Spleen (tissue), 11 donors: Measurements from ENCODE around the gene CHP2. TPM values are rescaled to one million over a fixed set of nuclear protein-coding genes. Genes with fewer than 3 reads are reported as not detected.

Experiments
- DNase-seq: peaks from one replicate; pipeline ENCODE4 v3.0.0-alpha.2; 2020
- H3K27ac ChIP-seq, 8 donors: fragments of 200-600 bp; sonication (generic) in 7 of 8; 1 replicate in 4 of 8; 2 replicates in 4 of 8; pipeline versions ENCODE4 v1.5.0 to v1.8.0; 2016 to 2021; ENCODE audit warnings: inconsistent platforms in 4 of 8, mild to moderate bottlenecking in 4 of 8, moderate library complexity in 1 of 8
- H3K27me3 ChIP-seq, 7 donors: fragments of 200-600 bp; sonication (generic) in 6 of 7; replicated peaks in 1 of 7; 1 replicate in 4 of 7; 2 replicates in 3 of 7; pipeline versions ENCODE4 v1.5.0 to v1.8.0; 2016 to 2021; ENCODE audit warnings: inconsistent platforms in 3 of 7, mild to moderate bottlenecking in 1 of 7
- H3K36me3 ChIP-seq, 6 donors: fragments of 200-600 bp; sonication (generic) in 5 of 6; 1 replicate in 4 of 6; 2 replicates in 2 of 6; pipeline versions ENCODE4 v1.5.0 to v1.8.0; 2016 to 2021; ENCODE audit warnings: inconsistent platforms in 2 of 6
- H3K4me1 ChIP-seq, 6 donors: fragments of 200-600 bp; sonication (generic) in 5 of 6; 1 replicate in 3 of 6; 2 replicates in 3 of 6; pipeline versions ENCODE4 v1.5.0 to v1.8.0; 2016 to 2021; ENCODE audit warnings: inconsistent platforms in 3 of 6
- H3K4me3 ChIP-seq, 8 donors: fragments of 200-600 bp; sonication (generic) in 7 of 8; 1 replicate in 4 of 8; 2 replicates in 4 of 8; pipeline versions ENCODE4 v1.5.0 to v1.8.0; 2016 to 2021; ENCODE audit warnings: inconsistent platforms in 4 of 8, mild to moderate bottlenecking in 4 of 8, moderate library complexity in 2 of 8
- H3K9me3 ChIP-seq, 8 donors: fragments of 200-600 bp; sonication (generic) in 7 of 8; 1 replicate in 4 of 8; 2 replicates in 4 of 8; pipeline versions ENCODE4 v1.5.0 to v1.8.0; 2016 to 2021; ENCODE audit warnings: inconsistent platforms in 4 of 8
- POLR2A ChIP-seq, 3 donors: fragments of 450-650 bp; IDR thresholded peaks; one replicate each; pipeline ENCODE4 v1.5.1; 2017; ENCODE audit warnings: antibody characterized with exemption in 3 of 3, mild to moderate bottlenecking in 1 of 3
- POLR2AphosphoS5 ChIP-seq, 3 donors: sonication (generic); formaldehyde crosslinking; IDR thresholded peaks; one replicate each; pipeline ENCODE4 v1.5.1; 2017; ENCODE audit warnings: antibody characterized with exemption in 3 of 3
- WGBS, 5 donors: extraction: QIAGEN DNeasy Blood & Tissue Kit in 3 of 5; methylation state at CpG; one replicate each; pipeline versions ENCODE4 v1.1.5 to v1.1.7; 2013 to 2018; 5-methylcytosine and 5-hydroxymethylcytosine counted together
- intact Hi-C: fragments of 100-400 bp; cut with DNase I; formaldehyde crosslinking; loops from one replicate; pipeline ENCODE4 v1.15.0; 2023; ENCODE audit warnings: low total_unique reads
- polyA plus RNA-seq, 3 donors: library from polyadenylated mRNA; stranded (reverse); fragments of 200-250 nt; gene quantifications; one replicate each; pipeline ENCODE4 v1.2.1, GENCODE V29; 2013
- total RNA-seq, 7 donors: library from RNA; depleted of rRNA in 3 of 7; stranded (reverse); fragments of >200 nt in 3 of 7; fragmentation: NEBNext Ultra II Directional in 4 of 7; extraction: Animal tissue kit (Norgen Biotek cat#: 25700) in 4 of 7; gene quantifications; one replicate each; pipeline versions ENCODE4 v1.1.0 to v1.2.1, GENCODE V29; 2016 to 2021
- TF ChIP-seq, protein P1 (sequence below), 11 experiments: fragments of 200-600 bp in 7 of 11; fragments of 450-650 bp in 4 of 11; sonication (generic) in 4 of 11; IDR thresholded peaks in 8 of 11; conservative IDR thresholded peaks in 3 of 11; 1 replicate in 7 of 11; 2 replicates in 4 of 11; pipeline versions ENCODE4 v1.4.0 to v1.8.0; 2016 to 2021; ENCODE audit warnings: antibody characterized with exemption in 11 of 11, inconsistent platforms in 4 of 11, mild to moderate bottlenecking in 1 of 11
- donor health status: healthy with polysubstance abuse.
- donor health status: DM: no; HTN: no; CAD: no; lungs with moderate emphysema.
- donor health status: DM: no; HTN: no; CAD: no.
- donor health status: Bipolar disorder and iron deficiency.
- donor health status: healthy.
- donor health status: DM: no; HTN: no; CAD: no.
- donor health status: DM: yes; HTN: yes; CAD: no.

Gene CHP2
- total and polyA plus RNA-seq, 10 donors = 0.06 TPM; not detected in 9

DNA sequence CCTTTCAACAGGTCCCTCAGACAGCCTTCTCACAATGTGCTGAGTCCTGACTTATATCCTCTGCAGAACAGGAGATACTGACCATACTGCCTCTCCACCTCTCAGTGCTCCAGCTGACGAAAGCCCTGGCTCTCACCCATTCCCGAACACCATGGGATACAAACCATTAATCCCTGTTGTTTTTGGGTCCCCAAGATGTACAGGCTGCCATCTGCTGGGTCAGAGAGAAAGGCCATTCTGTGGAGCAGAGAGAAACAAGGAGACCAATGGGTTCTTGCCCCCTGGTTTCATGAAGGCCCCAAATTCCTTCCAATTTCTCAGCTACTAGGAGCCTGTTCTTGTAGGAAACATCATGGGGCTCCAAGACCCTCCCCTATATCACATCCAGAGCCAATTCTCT is 44.8 kb upstream of the CHP2 start:
- WGBS, 5 donors = 71 to 96% (median 79%) methylated on average over 2 of the region's 2 CpGs
- no peaks in the 10 kb centered on the region for H3K36me3 ChIP-seq
- peaks cover 0 to 5% (median 0%) of the 10 kb centered on the region in 6 donors for H3K4me1 ChIP-seq
- DNase-seq = peak; percentile 6
- H3K4me3 ChIP-seq = no peak overlapping the region
- no peak for TF ChIP-seq POLR2A (IDR thresholded peaks at IDR 0.05)
- no peak overlapping the region for H3K27ac ChIP-seq
- peaks cover 0 to 69% (median 22%) of the 10 kb centered on the region in 7 donors for H3K27me3 ChIP-seq
- intact Hi-C loops = no loop called here
- peaks cover 0 to 22% (median 17%) of the 10 kb centered on the region in 8 donors for H3K9me3 ChIP-seq

- no peak for DNase-seq
- Histone ChIP-seq H3K9me3 (peaks cover 0 to 22% (median 17%) of the 10 kb centered on the region in 8 donors), H3K27me3 (peaks cover 0 to 69% (median 22%) of the 10 kb centered on the region in 7 donors), H3K4me1 (peaks cover 0 to 5% (median 0%) of the 10 kb centered on the region in 6 donors), H3K4me3 (no peak overlapping the region), H3K27ac (no peak overlapping the region), H3K36me3 (no peaks in the 10 kb centered on the region)
- TF ChIP-seq POLR2AphosphoS5 (IDR thresholded peaks at IDR 0.05) = no peak
- TF ChIP-seq POLR2A (IDR thresholded peaks at IDR 0.05) = no peak
- TF ChIP-seq, protein P1, sequence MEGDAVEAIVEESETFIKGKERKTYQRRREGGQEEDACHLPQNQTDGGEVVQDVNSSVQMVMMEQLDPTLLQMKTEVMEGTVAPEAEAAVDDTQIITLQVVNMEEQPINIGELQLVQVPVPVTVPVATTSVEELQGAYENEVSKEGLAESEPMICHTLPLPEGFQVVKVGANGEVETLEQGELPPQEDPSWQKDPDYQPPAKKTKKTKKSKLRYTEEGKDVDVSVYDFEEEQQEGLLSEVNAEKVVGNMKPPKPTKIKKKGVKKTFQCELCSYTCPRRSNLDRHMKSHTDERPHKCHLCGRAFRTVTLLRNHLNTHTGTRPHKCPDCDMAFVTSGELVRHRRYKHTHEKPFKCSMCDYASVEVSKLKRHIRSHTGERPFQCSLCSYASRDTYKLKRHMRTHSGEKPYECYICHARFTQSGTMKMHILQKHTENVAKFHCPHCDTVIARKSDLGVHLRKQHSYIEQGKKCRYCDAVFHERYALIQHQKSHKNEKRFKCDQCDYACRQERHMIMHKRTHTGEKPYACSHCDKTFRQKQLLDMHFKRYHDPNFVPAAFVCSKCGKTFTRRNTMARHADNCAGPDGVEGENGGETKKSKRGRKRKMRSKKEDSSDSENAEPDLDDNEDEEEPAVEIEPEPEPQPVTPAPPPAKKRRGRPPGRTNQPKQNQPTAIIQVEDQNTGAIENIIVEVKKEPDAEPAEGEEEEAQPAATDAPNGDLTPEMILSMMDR (IDR thresholded peaks at IDR 0.05 in 8 of 11, conservative IDR thresholded peaks at IDR 0.05 in 3 of 11) = no peak
- WGBS, 5 donors = 89 to 96% (median 94%) methylated on average over 3 of the region's 3 CpGs
- intact Hi-C loops = no loop called here
Observed at GRCh38 chr16:23710504-23710903, 44.3 kb upstream of the CHP2 start.

GRCh38 chr16:23711785-23712184 is 43.0 kb upstream of the CHP2 start:
- no peaks in the 10 kb centered on the region for H3K36me3 ChIP-seq
- peaks cover 0 to 22% (median 17%) of the 10 kb centered on the region in 8 donors for H3K9me3 ChIP-seq
- intact Hi-C loops = no loop called here
- H3K4me1 ChIP-seq = peaks cover 0 to 5% (median 0%) of the 10 kb centered on the region in 6 donors
- H3K27me3 ChIP-seq = peaks cover 0 to 69% (median 22%) of the 10 kb centered on the region in 7 donors
- peak; percentile 40 for DNase-seq
- no peak overlapping the region for H3K4me3 ChIP-seq
- WGBS, 5 donors = 70 to 87% (median 75%) methylated on average over 4 of the region's 4 CpGs
- no peak overlapping the region for H3K27ac ChIP-seq
- TF ChIP-seq, protein P1 (IDR thresholded peaks at IDR 0.05 in 8 of 11, conservative IDR thresholded peaks at IDR 0.05 in 3 of 11) = no peak
- no peak for TF ChIP-seq POLR2AphosphoS5 (IDR thresholded peaks at IDR 0.05)
- no peak for TF ChIP-seq POLR2A (IDR thresholded peaks at IDR 0.05)

DNA sequence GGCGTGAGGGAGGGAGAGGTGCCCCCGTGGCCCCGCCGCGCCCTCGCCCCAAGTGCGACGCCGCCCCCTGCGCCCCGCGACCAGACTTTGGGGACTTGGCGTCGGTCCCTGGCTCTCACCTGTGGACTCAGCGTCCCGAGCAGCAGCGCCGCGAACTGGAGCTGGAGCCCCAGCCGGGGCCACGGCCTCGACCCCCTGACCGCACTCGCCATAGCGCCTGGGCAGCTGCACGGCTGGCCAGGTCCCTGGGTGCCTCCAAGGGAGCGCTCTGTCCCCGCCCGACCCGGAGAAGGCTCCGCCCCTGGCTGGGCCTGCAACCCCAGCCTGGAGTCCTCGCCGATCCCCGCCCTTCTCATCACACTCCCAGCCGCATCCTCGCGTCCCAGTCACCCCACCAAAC is 41.9 kb upstream of the CHP2 start, which contains the start of gene ERN2:
Gene ERN2, minus strand, starts transcription at position 247 of the 400 bp plus-strand sequence. Its CDS starts 35 bp downstream, at position 212.
- Histone ChIP-seq H3K27ac (no peak within 1 kb of the TSS), H3K27me3 (peaks cover 0 to 68% (median 22%) of the 10 kb centered on the region in 7 donors), H3K9me3 (peaks cover 0 to 22% (median 17%) of the 10 kb centered on the region in 8 donors), H3K36me3 (no peaks in the 10 kb centered on the region), H3K4me3 (no peak within 1 kb of the TSS), H3K4me1 (peaks cover 0 to 5% (median 0%) of the 10 kb centered on the region in 6 donors)
- WGBS, 5 donors = 0 to 13% (median 9%) methylated on average over 2 to 37 of the region's 37 CpGs
- peak; percentile 67 for DNase-seq
- intact Hi-C loops = no loop called here
- TF ChIP-seq, protein P1 (IDR thresholded peaks at IDR 0.05 in 8 of 11, conservative IDR thresholded peaks at IDR 0.05 in 3 of 11) = no peak
- no peak for TF ChIP-seq POLR2A (IDR thresholded peaks at IDR 0.05)
- no peak for TF ChIP-seq POLR2AphosphoS5 (IDR thresholded peaks at IDR 0.05)
